ENCODE results near the gene PPP2R1A.

The PPP2R1A gene

DNA sequence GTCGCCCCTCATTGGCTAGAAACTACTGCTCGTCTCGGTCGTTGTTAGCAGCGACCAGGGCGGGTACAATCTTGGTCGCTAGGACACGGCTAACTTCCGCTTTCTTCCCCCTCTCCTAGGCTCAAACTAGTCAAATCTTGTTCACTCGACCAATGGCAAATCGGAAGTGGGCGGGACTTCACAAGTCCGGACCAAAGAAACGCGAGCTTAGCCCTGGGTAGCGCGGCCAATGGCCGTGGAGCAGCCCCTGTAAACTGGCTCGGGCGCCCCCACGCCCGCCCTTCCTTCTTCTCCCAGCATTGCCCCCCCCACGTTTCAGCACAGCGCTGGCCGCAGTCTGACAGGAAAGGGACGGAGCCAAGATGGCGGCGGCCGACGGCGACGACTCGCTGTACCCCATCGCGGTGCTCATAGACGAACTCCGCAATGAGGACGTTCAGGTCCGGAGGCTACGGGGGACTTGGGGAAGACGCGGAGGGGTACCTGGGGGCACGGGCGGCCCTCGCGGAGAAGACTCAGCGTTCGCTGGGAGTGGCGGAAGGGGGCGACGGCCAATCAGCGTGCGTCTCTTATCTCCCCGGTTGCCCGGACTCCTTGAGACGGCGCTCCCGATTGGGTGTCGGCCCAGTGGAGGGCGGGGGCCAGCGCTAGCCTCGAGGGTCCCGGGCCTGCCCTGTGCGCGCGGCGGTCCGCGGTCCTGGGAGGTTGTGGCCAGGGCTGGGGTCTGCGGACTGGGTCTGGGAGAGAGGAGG is at the start of gene PPP2R1A:
PPP2R1A (plus strand) TSS at position 318 of the 752 bp plus-strand sequence; CDS start at position 363, 45 bp downstream.
- TF ChIP-seq, protein P1, sequence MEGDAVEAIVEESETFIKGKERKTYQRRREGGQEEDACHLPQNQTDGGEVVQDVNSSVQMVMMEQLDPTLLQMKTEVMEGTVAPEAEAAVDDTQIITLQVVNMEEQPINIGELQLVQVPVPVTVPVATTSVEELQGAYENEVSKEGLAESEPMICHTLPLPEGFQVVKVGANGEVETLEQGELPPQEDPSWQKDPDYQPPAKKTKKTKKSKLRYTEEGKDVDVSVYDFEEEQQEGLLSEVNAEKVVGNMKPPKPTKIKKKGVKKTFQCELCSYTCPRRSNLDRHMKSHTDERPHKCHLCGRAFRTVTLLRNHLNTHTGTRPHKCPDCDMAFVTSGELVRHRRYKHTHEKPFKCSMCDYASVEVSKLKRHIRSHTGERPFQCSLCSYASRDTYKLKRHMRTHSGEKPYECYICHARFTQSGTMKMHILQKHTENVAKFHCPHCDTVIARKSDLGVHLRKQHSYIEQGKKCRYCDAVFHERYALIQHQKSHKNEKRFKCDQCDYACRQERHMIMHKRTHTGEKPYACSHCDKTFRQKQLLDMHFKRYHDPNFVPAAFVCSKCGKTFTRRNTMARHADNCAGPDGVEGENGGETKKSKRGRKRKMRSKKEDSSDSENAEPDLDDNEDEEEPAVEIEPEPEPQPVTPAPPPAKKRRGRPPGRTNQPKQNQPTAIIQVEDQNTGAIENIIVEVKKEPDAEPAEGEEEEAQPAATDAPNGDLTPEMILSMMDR (IDR thresholded peaks at IDR 0.05; ENCODE audit: low read depth, low read length): no peak
- H3K4me3 ChIP-seq (ENCODE audit: low read depth, low read length): peak within 1 kb of the TSS; percentile 89

DNA sequence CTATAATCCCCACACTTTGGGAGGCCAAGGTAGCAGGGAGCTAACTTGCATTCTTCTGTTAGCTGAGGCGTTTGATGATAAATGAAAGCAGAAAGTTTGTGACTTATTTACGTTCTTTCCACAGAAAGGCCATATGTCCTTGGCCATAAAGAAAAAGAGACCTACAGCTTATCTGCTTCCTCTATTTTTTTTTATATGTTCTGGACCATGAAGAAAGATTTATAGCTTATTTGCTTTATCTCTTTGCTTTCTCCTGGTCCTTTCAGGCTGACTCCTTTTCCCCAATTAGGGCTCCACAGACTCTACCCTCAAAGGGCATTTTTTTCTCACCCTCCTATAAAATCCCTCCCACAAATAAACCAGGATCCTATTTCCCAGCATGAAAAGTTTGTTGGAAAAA is 48.6 kb upstream of the PPP2R1A start:
- TF ChIP-seq, protein P1 (IDR thresholded peaks at IDR 0.05; ENCODE audit: low read depth, low read length): no peak
- H3K4me3 ChIP-seq (ENCODE audit: low read depth, low read length): no peak overlapping the region

DNA sequence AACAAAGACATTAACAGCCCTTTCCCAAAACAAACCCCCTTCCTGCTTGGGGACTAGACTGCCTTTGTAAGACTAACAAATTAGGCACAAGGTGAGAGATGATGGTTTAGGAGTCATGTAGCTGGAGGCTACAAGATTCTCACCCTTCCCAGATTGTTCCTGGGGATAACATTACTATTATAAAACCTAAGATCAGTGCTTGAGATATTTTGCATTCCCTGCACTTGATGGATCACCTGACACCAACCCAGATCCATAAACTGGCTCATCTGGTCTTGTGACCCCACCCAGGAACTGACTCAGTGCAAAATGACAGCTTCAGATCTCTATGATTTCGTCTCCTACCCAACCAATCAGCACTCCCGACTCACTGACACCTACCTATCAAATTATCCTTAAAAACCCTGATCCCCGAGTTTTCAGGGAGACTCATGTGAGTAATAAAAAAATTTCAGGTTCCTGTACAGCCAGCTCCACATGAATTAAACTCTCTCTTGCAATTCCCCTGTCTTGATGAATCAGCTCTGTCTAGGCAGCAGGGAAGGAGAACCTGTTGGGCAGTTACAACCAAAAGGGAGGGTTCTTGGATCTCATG is 47.8 kb upstream of the PPP2R1A start:
- H3K4me3 ChIP-seq (ENCODE audit: low read depth, low read length): no peak overlapping the region
- TF ChIP-seq, protein P1 (IDR thresholded peaks at IDR 0.05; ENCODE audit: low read depth, low read length): no peak

DNA sequence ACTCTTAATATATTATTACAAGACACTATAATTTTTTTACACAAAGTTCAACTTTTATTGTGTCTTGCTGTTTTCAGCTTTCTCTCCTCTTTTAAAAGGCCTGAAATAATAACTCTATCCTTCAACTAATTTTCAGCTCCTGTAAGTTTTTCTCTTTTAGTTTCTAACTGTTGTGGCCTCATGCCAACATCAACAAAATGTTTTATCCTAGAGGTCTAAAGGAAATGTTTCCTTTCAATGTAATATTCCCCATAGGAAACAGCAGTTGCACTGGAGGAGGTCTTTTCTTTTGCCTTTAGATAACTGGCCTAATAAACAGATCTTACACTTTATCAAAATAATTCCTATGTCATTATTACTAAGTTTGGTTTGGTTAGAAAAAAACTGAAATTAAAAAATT is 41.6 kb upstream of the PPP2R1A start:
- TF ChIP-seq, protein P1 (IDR thresholded peaks at IDR 0.05; ENCODE audit: low read depth, low read length): no peak
- H3K4me3 ChIP-seq (ENCODE audit: low read depth, low read length): no peak overlapping the region

DNA sequence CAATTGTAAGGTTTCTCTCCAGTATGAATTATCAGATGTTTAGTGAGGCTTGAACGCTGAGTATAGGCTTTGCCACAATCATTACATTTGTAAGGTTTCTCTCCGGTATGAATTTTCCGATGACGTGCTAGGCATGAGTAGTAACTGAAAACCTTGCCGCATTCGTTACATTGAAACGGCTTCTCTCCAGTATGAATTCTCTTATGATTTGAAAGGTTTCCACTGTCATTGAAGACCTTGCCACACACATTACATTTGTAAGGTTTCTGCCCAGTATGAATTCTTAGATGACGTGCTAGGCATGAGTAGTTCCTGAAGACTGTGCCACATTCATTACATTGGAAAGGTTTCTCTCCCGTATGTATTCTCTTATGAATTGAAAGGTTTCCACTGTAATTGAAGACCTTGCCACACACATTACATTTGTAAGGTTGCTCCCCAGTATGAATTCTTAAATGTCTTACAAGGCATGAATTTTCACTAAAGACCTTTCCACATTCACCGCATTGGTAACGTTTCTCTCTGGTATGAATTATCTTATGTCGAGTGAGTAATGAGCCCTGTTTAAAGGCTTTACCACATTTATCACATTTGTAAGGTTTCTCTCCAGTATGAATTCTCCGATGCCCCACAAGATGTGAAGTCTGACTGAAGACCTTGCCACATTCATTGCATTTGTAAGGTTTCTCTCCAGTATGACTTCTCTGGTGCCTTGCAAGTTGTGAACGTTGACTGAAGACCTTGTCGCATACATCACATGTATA is 34.1 kb upstream of the PPP2R1A start:
- TF ChIP-seq, protein P1 (IDR thresholded peaks at IDR 0.05; ENCODE audit: low read depth, low read length): no peak
- no peak overlapping the region for H3K4me3 ChIP-seq (ENCODE audit: low read depth, low read length)

DNA sequence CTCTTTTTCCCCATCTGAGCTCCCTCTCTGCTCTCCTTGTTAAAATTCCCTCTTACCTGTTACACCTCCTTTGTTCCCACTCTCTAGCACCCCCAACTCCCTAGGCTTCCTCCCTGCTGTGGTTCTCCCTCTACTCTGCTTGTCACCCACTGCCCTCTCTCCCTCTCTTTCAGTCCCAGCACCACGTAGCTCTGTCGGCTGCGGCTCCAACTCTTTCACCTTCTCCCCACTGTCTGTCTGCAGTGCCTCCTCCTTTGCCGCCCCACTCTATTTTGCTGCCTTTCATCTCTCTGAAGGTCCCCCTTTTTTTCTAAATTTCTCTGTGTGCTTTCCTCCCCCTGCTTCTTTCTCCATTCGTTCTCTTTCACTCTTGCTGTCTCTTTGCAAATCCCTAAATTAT is 19.5 kb upstream of the PPP2R1A start:
- peak overlapping the region; percentile 97 for H3K4me3 ChIP-seq (ENCODE audit: low read depth, low read length)
- TF ChIP-seq, protein P1 (IDR thresholded peaks at IDR 0.05; ENCODE audit: low read depth, low read length): no peak

All from WI38 (cell line).